Neural cell (in vitro differentiated cells): ENCODE data around the gene FSIP2. TPM values are rescaled to one million over a fixed set of nuclear protein-coding genes. Genes with fewer than 3 reads are reported as not detected.

ENCODE experiments used
- H2AFZ ChIP-seq: fragments of 200-600, 300-800 bp; sonication (generic), shearing (Covaris generic); 2 replicates; pipeline ENCODE4 v1.6.0; 2014; ENCODE audit warnings: low read depth, mild to moderate bottlenecking, antibody characterized with exemption, low read length, moderate library complexity
- H3F3A ChIP-seq: fragments of 200-600 bp; shearing (Covaris generic); 2 replicates; pipeline ENCODE4 v1.6.1; 2016; ENCODE audit warnings: mild to moderate bottlenecking, moderate library complexity, mixed read lengths, antibody characterized with exemption, low read length; ENCODE audit not compliant: insufficient read depth, poor library complexity, severe bottlenecking
- H3K27ac ChIP-seq: fragments of 200-600, 300-800 bp; sonication (generic), shearing (Covaris generic); 2 replicates; pipeline ENCODE4 v1.5.1; 2014; ENCODE audit warnings: mild to moderate bottlenecking, low read length, moderate library complexity
- H3K27me3 ChIP-seq: fragments of 300-800, 200-600 bp; sonication (generic), shearing (Covaris generic); 2 replicates; pipeline ENCODE4 v1.6.0; 2014; ENCODE audit warnings: mild to moderate bottlenecking, low read depth, low read length, moderate library complexity; ENCODE audit not compliant: insufficient read depth
- H3K36me3 ChIP-seq: fragments of 300-800, 200-600 bp; sonication (generic), shearing (Covaris generic); 2 replicates; pipeline ENCODE4 v1.5.1; 2014; ENCODE audit warnings: mild to moderate bottlenecking, antibody characterized with exemption, low read length, moderate library complexity; ENCODE audit not compliant: insufficient read depth
- H3K4me2 ChIP-seq: fragments of 300-800, 200-600 bp; sonication (generic), shearing (Covaris generic); 2 replicates; pipeline ENCODE4 v1.6.0; 2014; ENCODE audit warnings: mild to moderate bottlenecking, low read length
- H3K4me3 ChIP-seq: fragments of 300-800, 200-600 bp; sonication (generic), shearing (Covaris generic); 2 replicates; pipeline ENCODE4 v1.5.1; 2014; ENCODE audit warnings: mild to moderate bottlenecking, low read length, moderate library complexity
- H3K79me2 ChIP-seq: fragments of 200-600 bp; shearing (Covaris generic); replicated peaks from 2 replicates; pipeline ENCODE4 v1.6.0; 2014; ENCODE audit warnings: mild to moderate bottlenecking, low read length, moderate library complexity; ENCODE audit not compliant: insufficient read depth
- H3K9ac ChIP-seq: fragments of 300-800, 200-600 bp; sonication (generic), shearing (Covaris generic); 2 replicates; pipeline ENCODE4 v1.6.1; 2016; ENCODE audit warnings: mild to moderate bottlenecking, low read length, mixed read lengths
- H3K9me2 ChIP-seq: fragments of 200-600 bp; shearing (Covaris generic); 2 replicates; pipeline ENCODE4 v1.6.1; 2016; ENCODE audit warnings: mild to moderate bottlenecking, low read length, mixed read lengths; ENCODE audit not compliant: insufficient read depth
- H3K9me3 ChIP-seq: fragments of 200-600, 300-800 bp; sonication (generic), shearing (Covaris generic); 2 replicates; pipeline ENCODE4 v1.6.1; 2016; ENCODE audit warnings: mild to moderate bottlenecking, mixed run types, low read length, moderate library complexity, mixed read lengths
- H4K20me1 ChIP-seq: fragments of 200-600 bp; shearing (Covaris generic); 2 replicates; pipeline ENCODE4 v1.6.1; 2016; ENCODE audit warnings: mild to moderate bottlenecking, mixed run types; ENCODE audit not compliant: insufficient read depth
- CTCF ChIP-seq: fragments of 450-650 bp; IDR thresholded peaks from 2 replicates; pipeline ENCODE4 v1.5.1; 2014; ENCODE audit warnings: antibody characterized with exemption, mild to moderate bottlenecking, moderate library complexity; ENCODE audit not compliant: poor library complexity, severe bottlenecking
- EP300 ChIP-seq: fragments of 450-650 bp; conservative IDR thresholded peaks from 2 replicates; pipeline ENCODE4 v1.6.1; 2014; ENCODE audit warnings: antibody characterized with exemption, mild to moderate bottlenecking, moderate library complexity; ENCODE audit not compliant: poor library complexity, severe bottlenecking
- EZH2 ChIP-seq: fragments of 200-600, 300-800 bp; shearing (Covaris generic), sonication (generic); IDR thresholded peaks from 2 replicates; pipeline ENCODE4 v1.6.1; 2014; ENCODE audit warnings: antibody characterized with exemption, low read length, borderline replicate concordance, mild to moderate bottlenecking; ENCODE audit not compliant: insufficient read depth, poor library complexity, severe bottlenecking
- MXI1 ChIP-seq: fragments of 450-650 bp; conservative IDR thresholded peaks from 2 replicates; pipeline ENCODE4 v1.6.1; 2014; ENCODE audit warnings: antibody characterized with exemption, mild to moderate bottlenecking; ENCODE audit not compliant: poor library complexity, severe bottlenecking
- POLR2AphosphoS5 ChIP-seq: IDR thresholded peaks from 2 replicates; pipeline ENCODE4 v1.6.1; 2012
- RAD21 ChIP-seq: fragments of 450-650 bp; conservative IDR thresholded peaks from 2 replicates; pipeline ENCODE4 v1.6.1; 2014; ENCODE audit warnings: antibody characterized with exemption, mild to moderate bottlenecking, moderate library complexity
- REST ChIP-seq: IDR thresholded peaks from 2 replicates; pipeline ENCODE4 v1.6.1; 2012; ENCODE audit warnings: borderline replicate concordance
- SMC3 ChIP-seq: fragments of 450-650 bp; conservative IDR thresholded peaks from 2 replicates; pipeline ENCODE4 v1.6.1; 2014; ENCODE audit warnings: antibody characterized with exemption, mild to moderate bottlenecking, moderate library complexity; ENCODE audit not compliant: poor library complexity
- TAF1 ChIP-seq: IDR thresholded peaks from 2 replicates; pipeline ENCODE4 v1.6.1; 2012; ENCODE audit warnings: low read depth
- polyA plus RNA-seq: library from polyadenylated mRNA; depleted of rRNA; stranded (reverse); fragments of >200 nt; gene quantifications from 2 replicates; pipeline ENCODE4 v1.2.3, GENCODE V29; 2014

Gene FSIP2
- polyA plus RNA-seq, 1 donor from 2014 or later = 11.0 TPM

- H3K9ac ChIP-seq = no peak overlapping the region
- H3K27me3 ChIP-seq = no peaks in the 10 kb centered on the region
- no peaks in the 10 kb centered on the region for H3K9me3 ChIP-seq
- H4K20me1 ChIP-seq = no peaks in the 10 kb centered on the region
- H3K4me3 ChIP-seq = no peak overlapping the region
- H3K4me2 ChIP-seq = no peak overlapping the region
- no peak overlapping the region for H2AFZ ChIP-seq
- no peaks in the 10 kb centered on the region for H3F3A ChIP-seq
- H3K27ac ChIP-seq = no peak overlapping the region
- H3K79me2 ChIP-seq = no peaks in the 10 kb centered on the region
- H3K9me2 ChIP-seq = no peaks in the 10 kb centered on the region
- TF ChIP-seq MXI1 = no peak
- TF ChIP-seq CTCF = no peak
- no peak for TF ChIP-seq RAD21
- no peaks in the 10 kb centered on the region for H3K36me3 ChIP-seq
Observed at GRCh38 chr2:185780890-185781289, 42.3 kb downstream of the FSIP2 start.

- Histone ChIP-seq H3K9ac (no peak overlapping the region), H3F3A (no peaks in the 10 kb centered on the region), H3K27me3 (no peaks in the 10 kb centered on the region), H4K20me1 (no peaks in the 10 kb centered on the region), H3K4me2 (no peak overlapping the region), H3K27ac (no peak overlapping the region), H3K4me3 (no peak overlapping the region), H3K9me3 (no peaks in the 10 kb centered on the region), H3K36me3 (no peaks in the 10 kb centered on the region), H2AFZ (no peak overlapping the region), H3K79me2 (no peaks in the 10 kb centered on the region), H3K9me2 (no peaks in the 10 kb centered on the region)
- TF ChIP-seq POLR2AphosphoS5 (no peak), REST (no peak), EP300 (no peak), TAF1 (no peak), RAD21 (no peak)
Observed at GRCh38 chr2:185782223-185782769, 43.7 kb downstream of the FSIP2 start.

GRCh38 chr2:185785156-185785555, 46.6 kb downstream of the FSIP2 start:
- Histone ChIP-seq H3K9ac (no peak overlapping the region), H3K9me2 (no peaks in the 10 kb centered on the region), H3K27ac (no peak overlapping the region), H3F3A (no peaks in the 10 kb centered on the region), H3K4me2 (no peak overlapping the region), H2AFZ (no peak overlapping the region), H3K27me3 (no peaks in the 10 kb centered on the region), H3K4me3 (no peak overlapping the region), H3K36me3 (no peaks in the 10 kb centered on the region), H3K9me3 (no peaks in the 10 kb centered on the region), H3K79me2 (no peaks in the 10 kb centered on the region), H4K20me1 (no peaks in the 10 kb centered on the region)
- no peak for TF ChIP-seq CTCF
- no peak for TF ChIP-seq RAD21
- no peak for TF ChIP-seq EZH2
- TF ChIP-seq TAF1 = no peak
- TF ChIP-seq REST = no peak
- TF ChIP-seq SMC3 = no peak
- TF ChIP-seq EP300 = no peak
- no peak for TF ChIP-seq POLR2AphosphoS5
- no peak for TF ChIP-seq MXI1
